ENCODE measurements around the gene AKAP1. TPM values are rescaled to one million over a fixed set of nuclear protein-coding genes. Genes with fewer than 3 reads are reported as not detected.

Gene AKAP1
- total RNA-seq, 4 donors from 2014 or later = 23.3 to 62.4 (median 32.0) TPM

GRCh38 chr17:57092171-57092570 is 7.1 kb downstream of the AKAP1 start:
- no peaks in the 10 kb centered on the region for H3K27me3 ChIP-seq
- H3K27ac ChIP-seq = peak overlapping the region in 3 of 4 donors; percentile 10 to 70 (median 67)
- peaks cover 0 to 31% (median 8%) of the 10 kb centered on the region in 4 donors for H3K4me1 ChIP-seq
- DNase-seq (ENCODE audit: low spot score in 2 of 2) = no peak
- TF ChIP-seq EP300 (IDR thresholded peaks at IDR 0.05) = no peak
- no peak for TF ChIP-seq POLR2A (IDR thresholded peaks at IDR 0.05)
- no peak for TF ChIP-seq CTCF (IDR thresholded peaks at IDR 0.05)
- 41 to 44% methylated on average over 2 of the region's 2 CpGs for WGBS, 2 donors
- H3K36me3 ChIP-seq = no peaks in the 10 kb centered on the region
- no peaks in the 10 kb centered on the region for H3K9me3 ChIP-seq
- no peak overlapping the region for H3K4me3 ChIP-seq

GRCh38 chr17:57092779-57093178 is 7.7 kb downstream of the AKAP1 start:
- H3K27me3 ChIP-seq = no peaks in the 10 kb centered on the region
- H3K9me3 ChIP-seq = no peaks in the 10 kb centered on the region
- no peaks in the 10 kb centered on the region for H3K36me3 ChIP-seq
- H3K4me1 ChIP-seq = peaks cover 0 to 35% (median 8%) of the 10 kb centered on the region in 4 donors
- WGBS, 2 donors = 82 to 89% methylated on average over 8 of the region's 8 CpGs
- H3K4me3 ChIP-seq = no peak overlapping the region
- DNase-seq (ENCODE audit: low spot score in 2 of 2) = no peak
- no peak for TF ChIP-seq CTCF (IDR thresholded peaks at IDR 0.05)
- TF ChIP-seq EP300 (IDR thresholded peaks at IDR 0.05) = no peak
- no peak for TF ChIP-seq POLR2A (IDR thresholded peaks at IDR 0.05)
- peak overlapping the region in 2 of 4 donors; percentile 51 to 67 for H3K27ac ChIP-seq

- no peak overlapping the region for H3K4me3 ChIP-seq
- H3K4me1 ChIP-seq = peaks cover 0 to 45% (median 10%) of the 10 kb centered on the region in 4 donors
- DNase-seq (ENCODE audit: low spot score in 2 of 2) = no peak
- WGBS, 2 donors = 87 to 94% methylated on average over 3 to 6 of the region's 6 CpGs
- TF ChIP-seq EP300 (IDR thresholded peaks at IDR 0.05) = no peak
- TF ChIP-seq POLR2A (IDR thresholded peaks at IDR 0.05) = no peak
- no peak for TF ChIP-seq CTCF (IDR thresholded peaks at IDR 0.05)
- H3K27me3 ChIP-seq = no peaks in the 10 kb centered on the region
- no peaks in the 10 kb centered on the region for H3K9me3 ChIP-seq
- no peaks in the 10 kb centered on the region for H3K36me3 ChIP-seq
- H3K27ac ChIP-seq = peak overlapping the region in 2 of 4 donors; percentile 20 to 83
Observed at GRCh38 chr17:57096472-57097202, 11.6 kb downstream of the AKAP1 start.

GRCh38 chr17:57097832-57098421 is 12.9 kb downstream of the AKAP1 start:
- no peak for TF ChIP-seq CTCF (IDR thresholded peaks at IDR 0.05)
- Histone ChIP-seq H3K27me3 (no peaks in the 10 kb centered on the region), H3K4me1 (peaks cover 0 to 32% (median 7%) of the 10 kb centered on the region in 4 donors), H3K9me3 (no peaks in the 10 kb centered on the region), H3K36me3 (no peaks in the 10 kb centered on the region), H3K4me3 (no peak overlapping the region), H3K27ac (peak overlapping the region in 2 of 4 donors; percentile 70 to 83)
- 15 to 27% methylated on average over 2 of the region's 2 CpGs for WGBS, 2 donors
- no peak for DNase-seq (ENCODE audit: low spot score in 2 of 2)

GRCh38 chr17:57099165-57099564 is 14.1 kb downstream of the AKAP1 start:
- Histone ChIP-seq H3K9me3 (no peaks in the 10 kb centered on the region), H3K27ac (peak overlapping the region in 1 of 4 donors; percentile 5), H3K36me3 (no peaks in the 10 kb centered on the region), H3K27me3 (no peaks in the 10 kb centered on the region), H3K4me1 (peaks cover 0 to 30% (median 7%) of the 10 kb centered on the region in 4 donors), H3K4me3 (no peak overlapping the region)
- no peak for TF ChIP-seq EP300 (IDR thresholded peaks at IDR 0.05)
- no peak for TF ChIP-seq POLR2A (IDR thresholded peaks at IDR 0.05)
- TF ChIP-seq CTCF (IDR thresholded peaks at IDR 0.05) = no peak
- DNase-seq (ENCODE audit: low spot score in 2 of 2) = no peak
- 88 to 89% methylated on average over 3 of the region's 3 CpGs for WGBS, 2 donors
